Stimulated activated CD8-positive, alpha-beta memory T cell treated with anti-CD3 and anti-CD28 coated beads, Interleukin-12 subunit alpha, Interleukin-12 subunit beta, amount 100 ng/mL, for 24 hours (primary cell): ENCODE measurements around the gene ACAD8.

Experiments
- DNase-seq: peaks from one replicate; pipeline ENCODE4 v3.0.0-alpha.2; 2020; ENCODE audit errors: extremely low read depth

The ACAD8 gene

DNA sequence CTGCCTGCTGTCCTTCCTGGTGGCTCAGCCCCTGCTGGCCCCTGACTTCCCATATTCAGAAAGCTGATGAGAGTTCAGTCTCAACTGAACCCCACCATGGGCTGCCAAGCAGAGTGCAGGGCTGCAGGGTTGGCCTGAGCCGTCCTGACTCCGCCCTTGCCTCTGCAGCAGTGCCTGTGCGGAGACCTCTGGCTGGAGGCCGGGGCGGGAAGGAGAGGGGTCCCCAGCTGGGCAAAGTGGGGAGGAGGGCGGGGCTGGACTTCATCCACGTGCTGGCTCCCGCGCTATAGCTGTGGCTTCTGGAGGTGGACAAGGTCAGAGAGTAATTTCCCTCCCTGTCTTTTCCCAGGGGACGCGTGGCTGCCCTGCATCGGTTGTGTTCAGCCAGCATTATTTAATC is 36.4 kb downstream of the ACAD8 start:
- no peak for DNase-seq

DNA sequence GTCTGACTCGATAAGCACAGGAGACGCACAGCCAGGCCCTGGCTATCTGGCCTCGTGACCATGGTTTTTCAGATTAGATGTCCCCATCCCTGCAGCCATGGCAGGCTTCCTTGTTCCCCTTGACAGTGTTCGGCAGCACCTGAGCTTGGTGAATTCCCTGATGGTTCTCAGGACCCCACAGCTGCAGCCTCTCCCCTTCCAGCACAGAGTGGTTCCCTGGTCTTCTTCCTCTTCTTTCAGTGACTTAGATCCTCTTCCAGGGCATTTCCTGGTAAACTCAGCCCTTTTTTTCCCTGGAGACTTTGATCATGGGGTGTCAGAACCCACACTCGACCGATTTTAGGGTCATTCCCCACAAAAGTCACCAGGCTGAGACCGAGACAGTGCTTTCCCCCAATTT is 37.3 kb downstream of the ACAD8 start:
- DNase-seq, result no peak

DNA sequence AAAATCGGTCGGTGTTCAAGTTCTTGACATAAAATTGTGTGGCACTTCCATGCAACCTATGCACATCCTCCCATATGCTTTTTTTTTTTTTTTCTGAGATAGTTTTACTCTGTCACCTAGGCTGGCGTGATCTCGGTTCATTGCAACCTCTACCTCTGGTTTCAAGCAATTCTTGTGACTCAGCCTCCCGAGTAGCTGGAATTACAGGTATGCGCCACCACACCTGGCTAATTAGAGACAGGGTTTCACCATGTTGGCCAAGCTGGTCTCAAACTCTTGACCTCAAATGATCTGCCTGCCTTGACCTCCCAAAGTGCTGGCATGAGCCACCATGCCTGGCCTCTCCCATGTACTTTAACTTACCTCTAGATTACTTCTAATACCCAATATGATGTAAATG is 37.8 kb downstream of the ACAD8 start:
- no peak for DNase-seq

DNA sequence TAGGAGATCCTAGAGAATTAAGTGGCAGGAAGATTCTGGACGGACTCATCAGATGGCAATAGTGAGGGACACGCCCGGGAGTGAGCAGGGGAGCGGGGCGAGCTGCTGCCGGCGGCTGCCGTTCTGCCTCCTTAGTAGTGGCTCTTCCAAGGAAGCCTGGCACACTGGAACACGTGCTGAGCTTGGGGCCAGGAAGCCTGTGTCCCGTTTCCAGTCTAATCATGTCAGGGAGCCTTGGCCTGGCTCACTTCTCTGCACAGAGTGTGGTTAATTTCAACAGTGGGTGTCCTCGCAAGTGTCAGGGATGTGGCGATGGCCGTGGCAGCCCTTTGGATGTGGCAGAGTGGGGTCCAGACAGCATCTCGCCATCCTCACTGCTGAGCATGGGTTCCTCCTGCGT is 39.3 kb downstream of the ACAD8 start:
- DNase-seq, result no peak

DNA sequence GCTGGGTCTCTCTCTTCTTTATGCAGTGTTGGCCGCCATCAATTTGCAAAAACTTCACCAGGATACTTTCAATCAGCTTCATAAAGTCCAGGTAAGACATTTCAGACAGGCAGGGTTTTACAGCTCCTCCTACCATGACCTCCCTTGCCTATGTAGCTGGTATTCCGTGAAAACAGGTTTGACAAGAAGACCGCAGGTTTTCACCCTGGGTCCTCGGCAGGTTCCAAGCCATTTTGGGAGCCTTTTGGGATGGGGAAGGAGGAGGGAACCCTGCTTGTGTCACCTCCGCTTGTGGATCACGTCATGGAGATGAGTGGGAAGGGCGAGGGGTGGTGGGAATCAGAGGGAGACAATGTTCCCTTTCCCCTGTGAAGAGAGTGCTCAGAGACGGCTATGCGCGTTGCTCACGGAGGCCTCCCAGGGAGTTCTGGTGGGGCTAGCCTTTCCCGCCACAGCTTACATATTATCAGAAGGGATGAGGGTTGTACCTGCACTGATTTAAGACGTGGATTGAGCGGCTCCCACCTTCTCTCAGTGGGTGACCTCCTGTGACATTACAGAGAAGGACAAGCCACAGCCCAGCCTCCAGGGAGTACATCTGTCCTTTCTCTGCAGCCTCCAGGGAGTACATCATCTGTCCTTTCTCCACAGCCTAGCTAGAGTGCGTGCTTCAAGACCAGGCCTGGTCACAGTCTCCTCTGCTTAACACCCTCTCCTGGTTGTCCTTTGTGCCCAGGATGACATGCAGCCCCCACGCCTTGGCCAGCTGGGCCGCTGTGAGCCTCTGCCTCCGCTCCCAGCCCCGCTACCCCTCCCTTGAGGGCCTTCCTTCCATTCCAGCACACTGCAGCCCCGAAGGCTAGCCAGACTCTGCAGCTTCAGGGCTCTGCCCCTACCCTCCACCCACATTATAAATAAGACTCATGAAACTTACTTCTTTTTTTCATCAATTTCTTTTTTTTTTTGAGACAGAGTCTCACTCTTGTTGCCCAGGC is 40.0 kb downstream of the ACAD8 start:
- no peak for DNase-seq

DNA sequence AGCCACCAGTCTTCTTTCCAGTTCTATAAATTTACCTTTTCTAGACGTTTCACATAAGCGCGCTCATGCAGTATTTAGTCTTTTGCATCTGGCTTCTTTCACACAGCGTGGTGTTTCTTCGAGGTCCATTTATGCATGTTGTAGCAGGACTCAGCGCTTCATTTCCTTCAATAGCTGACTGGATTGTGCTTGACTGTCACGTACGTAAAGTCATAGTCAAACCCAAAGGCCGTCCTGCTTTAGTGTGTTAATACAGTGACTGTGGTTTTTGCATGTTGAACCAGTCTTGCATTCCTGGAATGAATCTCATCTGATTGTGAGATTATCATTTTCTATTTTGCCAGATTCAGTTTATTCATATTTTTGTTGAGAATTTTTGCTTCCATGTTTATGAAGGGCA is 41.3 kb downstream of the ACAD8 start:
- no peak for DNase-seq

DNA sequence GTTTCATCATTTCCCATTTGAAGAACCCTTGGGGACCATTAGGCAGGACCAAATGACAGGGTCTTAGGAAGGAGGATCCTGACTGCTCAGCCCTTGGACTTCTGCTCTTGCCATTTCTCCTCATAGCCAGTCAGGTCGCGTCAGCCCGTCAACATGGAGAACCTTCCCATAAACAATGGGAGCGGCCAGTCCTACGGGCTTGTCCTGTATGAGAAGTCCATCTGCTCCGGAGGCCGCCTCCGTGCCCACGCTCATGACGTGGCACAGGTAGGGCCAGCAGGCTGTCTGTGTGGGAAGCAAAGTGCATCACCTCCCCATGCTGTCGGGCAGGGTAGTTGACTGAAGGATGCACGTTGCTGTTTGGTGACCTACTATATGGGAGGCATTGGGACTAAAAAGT is 58.9 kb downstream of the ACAD8 start:
- DNase-seq, result no peak

DNA sequence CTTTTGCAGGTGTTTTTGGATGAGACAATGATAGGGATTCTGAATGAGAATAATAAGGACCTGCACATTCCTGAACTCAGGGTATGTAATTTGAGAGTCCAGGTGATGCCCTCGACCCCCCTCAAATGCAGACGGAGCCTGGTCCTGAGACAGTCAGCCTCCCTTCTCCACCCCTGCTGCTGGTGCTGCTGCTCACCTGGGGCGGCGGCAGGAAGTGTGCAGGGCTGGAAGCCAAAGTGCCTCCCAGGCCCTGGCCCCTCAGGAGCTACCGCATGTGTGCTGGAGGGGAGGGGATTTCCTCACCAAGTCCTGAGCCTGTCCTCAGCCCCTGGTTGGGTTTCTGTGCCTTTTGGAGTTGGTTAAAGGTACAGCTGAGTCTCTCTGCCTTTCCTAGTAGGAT is 59.4 kb downstream of the ACAD8 start:
- DNase-seq, result no peak

DNA sequence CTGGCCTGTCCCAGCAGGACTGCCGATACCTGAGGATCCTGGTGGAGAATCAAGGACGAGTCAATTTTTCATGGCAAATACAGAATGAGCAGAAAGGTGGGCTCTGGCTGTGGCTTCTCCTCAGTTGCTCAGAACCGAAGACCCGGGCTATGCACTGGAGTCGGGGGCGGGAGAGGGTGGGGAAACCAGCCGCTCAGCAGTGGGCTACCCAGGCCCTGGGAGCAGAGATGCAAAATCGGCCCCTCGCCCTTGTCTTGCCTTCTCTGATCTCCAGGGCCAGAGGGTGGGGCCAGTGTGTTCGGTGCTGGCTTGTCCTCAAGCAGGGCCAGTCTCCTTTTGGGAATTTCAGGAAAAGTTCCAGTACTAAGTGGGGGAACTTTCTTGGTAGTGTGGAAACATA is 60.0 kb downstream of the ACAD8 start:
- no peak for DNase-seq

DNA sequence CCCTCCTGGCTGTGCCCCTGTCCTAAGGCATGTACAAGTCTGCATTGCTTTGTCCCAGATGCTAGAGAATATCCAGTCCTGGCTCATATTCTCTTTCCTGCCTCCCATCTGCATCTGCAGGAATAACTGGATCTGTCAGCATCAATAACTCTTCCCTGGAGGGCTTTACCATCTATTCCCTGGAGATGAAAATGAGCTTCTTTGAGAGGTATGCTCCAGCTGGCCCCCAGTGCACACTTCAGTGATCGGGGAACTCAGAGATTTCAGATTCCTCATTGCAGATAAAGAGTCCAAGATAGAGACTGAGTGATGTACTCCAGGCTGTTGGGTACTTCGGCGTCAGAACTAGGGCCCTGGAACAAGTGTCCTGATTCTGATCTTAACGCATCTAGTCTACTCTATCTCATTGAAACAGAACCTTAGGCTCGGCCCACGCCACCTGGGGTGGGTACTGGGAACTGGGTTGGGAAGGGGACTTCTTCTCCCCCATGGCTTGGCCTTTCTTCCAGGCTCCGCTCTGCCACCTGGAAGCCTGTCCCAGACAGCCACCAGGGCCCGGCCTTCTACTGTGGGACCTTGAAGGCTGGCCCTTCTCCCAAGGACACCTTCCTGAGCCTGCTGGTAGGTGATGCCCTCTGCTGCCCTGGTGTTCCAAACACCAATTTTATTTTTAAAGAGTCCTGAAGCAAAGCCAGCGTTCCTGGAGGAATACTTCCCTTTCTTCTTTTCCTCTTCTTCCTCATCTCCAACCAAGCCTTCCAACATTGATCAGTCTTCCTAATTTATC is 60.6 kb downstream of the ACAD8 start:
- DNase-seq, result no peak
